HUES48 (cell line): ENCODE measurements around the gene CORO1C.

Source experiments
- H3K27ac ChIP-seq: one replicate; pipeline ENCODE4 v1.7.0; 2013; ENCODE audit warnings: low read depth, low read length, inconsistent platforms
- H3K27me3 ChIP-seq: 2 replicates; pipeline ENCODE4 v1.6.1; 2013; ENCODE audit warnings: mild to moderate bottlenecking, low read length; ENCODE audit not compliant: control insufficient read depth, insufficient read depth
- H3K36me3 ChIP-seq: 2 replicates; pipeline ENCODE4 v1.6.1; 2013; ENCODE audit warnings: low read length; ENCODE audit not compliant: control insufficient read depth, insufficient read depth
- H3K4me1 ChIP-seq: 2 replicates; pipeline ENCODE4 v1.6.1; 2013; ENCODE audit warnings: mild to moderate bottlenecking, low read length; ENCODE audit not compliant: control insufficient read depth, insufficient read depth
- H3K4me3 ChIP-seq: 2 replicates; pipeline ENCODE4 v1.5.1; 2013; ENCODE audit warnings: mild to moderate bottlenecking, low read depth, low read length
- H3K9ac ChIP-seq: 2 replicates; pipeline ENCODE4 v1.6.1; 2013; ENCODE audit warnings: mild to moderate bottlenecking, low read depth, low read length, moderate library complexity
- H3K9me3 ChIP-seq: 2 replicates; pipeline ENCODE4 v1.6.1; 2013; ENCODE audit warnings: low read length; ENCODE audit not compliant: control insufficient read depth, insufficient read depth

Gene CORO1C

DNA sequence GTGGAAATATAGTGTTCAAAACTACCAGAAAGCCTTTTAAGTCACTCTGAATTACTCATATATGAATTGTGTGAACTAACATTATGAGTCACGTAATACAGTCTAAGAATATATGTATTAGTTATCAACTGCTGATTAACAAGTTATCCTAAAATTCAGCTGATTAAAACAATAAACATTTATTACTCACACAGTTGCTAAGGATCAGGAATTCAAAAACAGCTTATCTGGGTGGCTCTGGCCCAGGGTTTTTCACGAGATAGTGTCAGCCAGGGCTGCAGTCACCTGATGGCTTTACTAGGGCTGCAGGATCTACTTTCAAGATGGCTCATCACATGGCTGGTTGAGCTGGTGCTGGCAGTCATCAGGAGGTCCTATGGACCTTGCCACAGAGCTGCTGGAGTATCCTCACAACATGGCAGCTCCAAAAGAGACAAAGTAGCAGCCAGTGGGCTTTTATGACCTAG, 36.5 kb downstream of the CORO1C start:
- no peak overlapping the region for H3K27ac ChIP-seq
- H3K27me3 ChIP-seq, result no peaks in the 10 kb centered on the region
- no peak overlapping the region for H3K9ac ChIP-seq
- H3K4me3 ChIP-seq, result no peak overlapping the region
- H3K36me3 ChIP-seq, result peaks cover 22% of the 10 kb centered on the region
- no peaks in the 10 kb centered on the region for H3K9me3 ChIP-seq
- peaks cover 39% of the 10 kb centered on the region for H3K4me1 ChIP-seq

DNA sequence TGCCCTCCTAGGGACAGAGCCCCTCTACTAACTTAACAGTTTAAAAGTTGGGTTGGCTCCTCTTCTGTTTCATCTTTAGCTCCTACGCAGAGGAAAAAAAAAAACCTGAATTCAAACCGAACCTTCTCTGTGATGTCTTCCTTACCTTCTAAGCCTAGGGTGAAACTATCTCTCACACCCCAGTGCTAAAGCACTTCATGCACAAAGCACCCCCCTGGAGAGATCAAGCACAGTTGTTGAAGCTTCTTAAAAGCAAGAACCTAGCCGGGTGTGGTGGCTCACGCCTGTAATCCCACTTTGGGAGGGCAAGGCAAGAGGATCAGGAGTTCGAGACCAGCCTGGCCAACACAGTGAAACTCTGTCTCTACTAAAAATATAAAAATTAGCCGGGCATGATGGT, 37.6 kb downstream of the CORO1C start:
- Histone ChIP-seq H3K27ac (peak overlapping the region; percentile 16), H3K4me3 (no peak overlapping the region), H3K36me3 (peaks cover 11% of the 10 kb centered on the region), H3K9ac (no peak overlapping the region), H3K9me3 (no peaks in the 10 kb centered on the region), H3K27me3 (no peaks in the 10 kb centered on the region), H3K4me1 (peaks cover 47% of the 10 kb centered on the region)

DNA sequence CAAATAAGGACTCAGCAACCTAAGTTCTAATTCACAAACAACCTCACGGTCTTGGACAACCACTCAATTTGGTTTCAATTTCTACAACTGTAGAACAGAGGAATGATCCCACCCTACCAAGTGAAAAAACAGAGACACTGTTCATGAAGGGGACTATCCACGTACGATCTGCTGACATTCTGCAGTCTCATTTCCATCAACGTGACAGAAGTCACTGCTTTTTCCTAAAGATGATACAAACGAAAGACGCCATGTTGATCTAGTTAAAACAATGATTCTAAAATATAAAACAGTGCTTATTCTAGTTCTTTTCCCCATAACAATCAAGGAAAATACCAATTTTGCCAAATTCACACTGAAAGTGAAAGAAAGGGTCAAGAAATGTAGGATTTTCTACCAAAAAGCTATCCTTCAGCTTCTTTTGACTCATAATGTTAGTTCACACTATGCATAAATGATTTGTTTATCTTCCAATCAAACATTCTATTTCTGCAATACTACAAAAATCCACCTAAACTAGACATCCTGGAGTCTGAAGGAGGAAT, 38.1 kb downstream of the CORO1C start:
- Histone ChIP-seq H3K9me3 (no peaks in the 10 kb centered on the region), H3K27ac (peak overlapping the region; percentile 16), H3K9ac (no peak overlapping the region), H3K36me3 (peaks cover 9% of the 10 kb centered on the region; the same call in 1 of the 2 replicates), H3K4me3 (no peak overlapping the region), H3K27me3 (no peaks in the 10 kb centered on the region), H3K4me1 (peaks cover 47% of the 10 kb centered on the region)

DNA sequence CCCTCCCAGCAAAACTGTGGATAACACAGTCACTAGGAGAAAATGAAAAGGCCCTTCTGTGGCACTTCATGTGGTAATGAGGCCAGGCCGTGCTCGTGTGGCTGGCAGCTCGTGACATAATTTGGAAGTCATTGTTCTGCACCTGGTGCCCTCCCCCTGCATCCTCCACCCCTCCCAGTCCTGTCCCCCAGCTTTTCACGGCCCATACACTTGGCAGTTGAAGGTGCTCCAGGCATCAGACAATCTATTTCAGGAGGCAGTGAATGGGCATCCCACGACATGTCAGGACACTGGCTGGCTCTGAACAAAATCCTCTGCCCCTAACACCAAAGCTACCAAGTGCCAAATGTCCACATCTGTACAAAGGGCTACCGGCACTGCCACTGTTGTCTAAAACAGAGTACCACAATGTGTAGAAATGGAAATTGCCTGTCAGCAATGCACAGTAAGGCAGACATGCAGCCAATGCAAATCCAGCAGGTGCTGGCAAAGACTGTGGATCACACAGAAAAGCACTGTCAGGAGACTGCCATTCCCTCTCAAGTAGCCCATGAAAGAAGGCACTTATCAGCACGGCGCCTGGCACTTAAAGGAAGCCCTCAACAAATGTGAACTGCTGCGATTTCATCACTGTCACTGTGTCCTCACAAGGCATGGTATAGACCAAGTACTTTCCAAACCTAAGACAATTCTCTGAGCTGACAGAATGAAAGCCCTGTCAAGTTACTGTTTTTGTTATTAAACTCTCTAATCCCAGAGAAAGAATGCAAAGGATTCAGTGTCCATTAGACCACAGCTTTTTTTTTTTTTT, 39.1 kb downstream of the CORO1C start:
- Histone ChIP-seq H3K27ac (peak overlapping the region; percentile 94), H3K9me3 (no peaks in the 10 kb centered on the region), H3K27me3 (no peaks in the 10 kb centered on the region), H3K4me1 (peaks cover 47% of the 10 kb centered on the region), H3K4me3 (no peak overlapping the region), H3K9ac (peak overlapping the region; percentile 34; the same call in 1 of the 2 replicates), H3K36me3 (peaks cover 9% of the 10 kb centered on the region; the same call in 1 of the 2 replicates)

DNA sequence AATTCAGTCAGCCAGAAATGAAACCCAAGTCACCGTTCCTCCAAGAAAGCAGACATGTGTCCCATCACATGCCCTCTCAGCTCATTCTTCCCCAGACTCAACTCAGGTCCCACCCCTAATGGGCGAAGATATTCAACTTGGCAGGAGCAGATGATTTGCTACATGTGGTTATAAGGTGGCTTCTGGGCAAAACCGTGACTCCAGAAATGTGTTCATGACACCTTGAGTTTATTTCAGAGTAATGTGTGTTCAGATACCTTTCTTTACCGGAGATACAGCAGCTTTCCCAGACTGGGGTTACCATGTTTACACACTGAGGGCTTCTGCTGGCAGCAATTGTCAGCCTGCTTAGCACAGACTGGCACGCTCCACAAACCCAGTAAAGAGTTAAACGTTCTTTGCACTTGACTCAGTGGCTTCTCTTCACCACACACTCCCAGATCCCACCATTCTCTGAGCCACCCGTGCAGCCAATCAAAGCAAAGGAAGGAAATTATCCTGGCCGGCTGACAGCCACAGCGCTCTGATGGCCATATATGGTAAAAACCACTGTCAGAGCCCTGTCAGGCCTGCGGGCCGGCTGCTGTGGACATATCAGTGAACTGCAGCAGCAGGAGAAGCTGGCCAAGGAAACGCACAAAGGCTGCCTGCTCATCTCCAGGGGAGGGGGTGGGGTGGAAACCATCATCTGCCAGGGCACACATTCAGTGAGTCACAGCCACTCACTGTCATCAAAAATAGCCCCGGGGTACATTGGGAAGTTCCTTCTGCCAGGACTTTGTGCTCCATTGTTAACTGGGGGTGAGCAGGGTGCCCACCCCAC, 39.9 kb downstream of the CORO1C start:
- Histone ChIP-seq H3K36me3 (peaks cover 9% of the 10 kb centered on the region; the same call in 1 of the 2 replicates), H3K4me1 (peaks cover 43% of the 10 kb centered on the region), H3K4me3 (no peak overlapping the region), H3K9ac (peak overlapping the region; percentile 47), H3K27ac (peak overlapping the region; percentile 94), H3K27me3 (no peaks in the 10 kb centered on the region), H3K9me3 (no peaks in the 10 kb centered on the region)

DNA sequence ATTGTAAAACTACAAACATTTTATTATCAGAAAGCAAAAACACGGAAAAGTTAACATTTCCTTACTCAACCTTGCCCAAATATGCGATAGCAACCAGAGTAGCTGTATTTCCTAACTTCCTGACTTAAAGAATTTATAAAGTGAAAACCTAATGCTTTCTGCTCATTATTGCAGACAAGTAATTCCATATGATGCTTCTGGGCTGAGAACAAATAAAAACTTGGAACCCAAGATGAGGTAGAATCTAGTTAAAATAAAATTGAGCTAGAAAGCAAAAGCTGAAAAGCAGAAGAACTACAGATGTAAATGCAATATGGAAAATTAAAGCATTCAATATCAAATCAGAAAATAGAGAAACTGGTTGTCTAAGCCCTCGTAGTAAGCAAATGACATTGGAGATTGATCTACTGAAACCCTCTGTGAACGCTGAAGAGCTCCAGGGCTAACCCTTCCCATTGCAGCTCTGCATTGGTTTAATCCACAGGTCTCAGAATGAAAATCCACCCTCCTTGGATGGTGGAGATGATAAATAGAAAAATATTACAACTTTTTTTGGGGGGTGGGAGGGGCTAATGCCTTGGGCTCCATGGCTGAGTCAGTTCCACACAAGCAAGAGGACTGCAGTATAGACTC, 40.7 kb downstream of the CORO1C start:
- H3K4me3 ChIP-seq, result no peak overlapping the region
- H3K9ac ChIP-seq, result peak overlapping the region; percentile 47
- peak overlapping the region; percentile 94 for H3K27ac ChIP-seq
- H3K4me1 ChIP-seq, result peaks cover 44% of the 10 kb centered on the region
- no peaks in the 10 kb centered on the region for H3K27me3 ChIP-seq
- no peaks in the 10 kb centered on the region for H3K9me3 ChIP-seq
- peaks cover 9% of the 10 kb centered on the region; the same call in 1 of the 2 replicates for H3K36me3 ChIP-seq

DNA sequence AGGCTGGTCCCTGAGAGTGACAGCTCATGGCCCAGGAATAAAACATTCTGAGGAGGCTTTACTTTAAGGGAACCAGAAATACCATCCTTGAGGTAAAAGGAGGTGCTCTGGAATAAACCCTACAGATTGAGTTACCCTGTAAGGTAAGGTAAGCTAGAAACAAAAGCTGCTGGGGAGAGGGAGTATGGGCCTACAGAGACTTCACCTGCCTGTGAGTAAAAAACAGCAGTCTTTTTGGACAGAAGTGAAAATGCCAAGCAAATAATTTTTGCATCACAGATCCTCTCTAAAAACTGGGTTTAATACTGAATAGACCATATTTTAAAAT, 41.2 kb downstream of the CORO1C start:
- H3K4me3 ChIP-seq, result no peak overlapping the region
- H3K27ac ChIP-seq, result peak overlapping the region; percentile 94
- H3K9ac ChIP-seq, result no peak overlapping the region
- H3K36me3 ChIP-seq, result peaks cover 7% of the 10 kb centered on the region; the same call in 1 of the 2 replicates
- H3K9me3 ChIP-seq, result no peaks in the 10 kb centered on the region
- H3K27me3 ChIP-seq, result no peaks in the 10 kb centered on the region
- H3K4me1 ChIP-seq, result peaks cover 49% of the 10 kb centered on the region

DNA sequence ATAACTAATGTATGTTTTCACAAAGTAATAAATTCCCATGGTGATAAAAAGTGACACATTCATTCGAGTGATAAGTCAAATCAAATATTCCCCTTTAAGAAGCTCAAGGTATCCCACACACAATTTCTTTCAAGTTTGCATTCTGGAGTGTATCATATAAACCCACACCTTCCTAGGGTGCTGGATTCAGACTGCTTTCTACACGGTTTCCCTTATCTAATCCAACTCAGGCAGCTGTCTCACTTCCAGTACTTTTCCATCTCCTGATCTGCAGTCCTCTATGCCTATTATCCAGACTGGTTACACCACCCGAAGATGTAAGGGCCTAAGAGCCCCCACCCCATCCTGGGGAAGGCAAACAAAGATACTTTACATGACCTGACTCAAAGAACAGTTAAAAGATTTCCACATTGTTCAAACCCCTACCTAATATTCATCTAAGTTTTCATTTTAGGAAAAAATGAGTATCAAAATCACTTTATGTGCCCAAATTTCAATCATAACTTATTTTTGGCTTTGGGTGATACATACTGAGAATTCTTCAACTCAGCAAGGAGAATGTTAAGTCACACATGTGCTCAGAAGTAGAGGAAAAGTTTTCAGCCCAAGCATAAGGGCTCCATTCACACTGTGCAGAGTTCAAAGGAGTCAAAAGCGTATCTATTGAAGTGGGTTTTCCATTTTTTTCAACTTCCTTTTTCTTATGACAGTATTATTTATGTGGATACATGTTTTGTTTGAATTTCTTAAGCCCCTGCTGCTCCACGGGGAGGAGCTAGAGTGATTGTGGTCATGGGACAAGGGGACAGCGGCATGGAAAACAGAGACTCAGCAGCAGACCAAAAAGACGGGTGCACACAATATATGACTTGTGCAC, 41.8 kb downstream of the CORO1C start:
- H3K9me3 ChIP-seq, result no peaks in the 10 kb centered on the region
- no peak overlapping the region for H3K9ac ChIP-seq
- no peak overlapping the region for H3K4me3 ChIP-seq

GRCh38 chr12:108686780-108687179, 44.5 kb downstream of the CORO1C start:
- Histone ChIP-seq H3K4me1 (peaks cover 52% of the 10 kb centered on the region), H3K9ac (no peak overlapping the region), H3K27ac (no peak overlapping the region), H3K4me3 (no peak overlapping the region), H3K9me3 (no peaks in the 10 kb centered on the region), H3K36me3 (no peaks in the 10 kb centered on the region), H3K27me3 (no peaks in the 10 kb centered on the region)

More for the DNA sequence above, 41.8 kb downstream of the CORO1C start:
- H3K36me3 ChIP-seq, result peaks cover 1% of the 10 kb centered on the region; the same call in 1 of the 2 replicates
- H3K4me1 ChIP-seq, result peaks cover 55% of the 10 kb centered on the region
- peak overlapping the region; percentile 94 for H3K27ac ChIP-seq
- H3K27me3 ChIP-seq, result no peaks in the 10 kb centered on the region
